NT2/D1 (cell line): Measurements from ENCODE around the gene SIK3.

Experiments
- DNase-seq: peaks from one replicate; pipeline ENCODE4 v3.0.0-alpha.2; 2011; ENCODE audit warnings: low read depth, low spot score
- H3K27me3 ChIP-seq: 2 replicates; pipeline ENCODE4 v1.6.0; 2011; ENCODE audit warnings: mild to moderate bottlenecking; ENCODE audit not compliant: insufficient read length, insufficient read depth
- H3K36me3 ChIP-seq: 2 replicates; pipeline ENCODE4 v1.6.1; 2011; ENCODE audit warnings: mild to moderate bottlenecking, low read length, mixed read lengths; ENCODE audit not compliant: insufficient read depth, insufficient read length
- H3K4me1 ChIP-seq: 2 replicates; pipeline ENCODE4 v1.5.1; 2011; ENCODE audit not compliant: insufficient read depth, insufficient read length
- H3K4me3 ChIP-seq: 2 replicates; pipeline ENCODE4 v1.5.1; 2011; ENCODE audit warnings: low read depth; ENCODE audit not compliant: insufficient read length
- H3K9ac ChIP-seq: 2 replicates; pipeline ENCODE4 v1.6.0; 2011; ENCODE audit warnings: low read depth; ENCODE audit not compliant: insufficient read length
- H3K9me3 ChIP-seq: 2 replicates; pipeline ENCODE4 v1.5.1; 2011; ENCODE audit warnings: mild to moderate bottlenecking, low read length; ENCODE audit not compliant: insufficient read depth
- SUZ12 ChIP-seq: IDR thresholded peaks from 2 replicates; pipeline ENCODE4 v1.6.1; 2011; ENCODE audit not compliant: insufficient read length, insufficient read depth; ENCODE audit errors: extremely low read depth
- YY1 ChIP-seq: IDR thresholded peaks from 2 replicates; pipeline ENCODE4 v1.6.1; 2011; ENCODE audit not compliant: insufficient read length, insufficient read depth
- ZNF274 ChIP-seq: IDR thresholded peaks from 2 replicates; pipeline ENCODE4 v1.6.1; 2011; ENCODE audit warnings: mild to moderate bottlenecking, low read depth, low read length

The SIK3 gene

DNA sequence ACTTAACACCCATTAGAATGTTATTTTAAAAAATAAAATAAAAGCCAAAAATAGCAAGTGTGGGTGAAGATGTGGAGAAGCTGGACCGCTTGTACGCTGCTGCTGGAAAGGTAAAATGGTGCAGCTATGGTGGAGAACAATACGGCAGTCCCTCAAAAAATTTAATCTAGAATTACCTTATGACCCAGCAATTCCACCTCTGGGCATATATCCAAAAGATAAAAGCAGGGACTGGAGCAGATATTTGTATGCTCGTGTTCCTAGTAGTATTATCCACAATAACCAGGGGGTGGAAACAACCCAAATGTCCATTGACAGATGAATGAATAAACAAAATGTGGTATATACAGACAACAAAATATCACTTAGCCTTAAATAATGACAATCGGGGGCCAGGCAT, 300.4 kb downstream of the SIK3 start:
- Histone ChIP-seq H3K27me3 (no peaks in the 10 kb centered on the region), H3K9me3 (no peaks in the 10 kb centered on the region), H3K4me3 (no peak overlapping the region), H3K4me1 (no peaks in the 10 kb centered on the region), H3K36me3 (no peaks in the 10 kb centered on the region), H3K9ac (no peak overlapping the region)
- DNase-seq, result no peak
- TF ChIP-seq YY1 (no peak), ZNF274 (no peak), SUZ12 (no peak)

DNA sequence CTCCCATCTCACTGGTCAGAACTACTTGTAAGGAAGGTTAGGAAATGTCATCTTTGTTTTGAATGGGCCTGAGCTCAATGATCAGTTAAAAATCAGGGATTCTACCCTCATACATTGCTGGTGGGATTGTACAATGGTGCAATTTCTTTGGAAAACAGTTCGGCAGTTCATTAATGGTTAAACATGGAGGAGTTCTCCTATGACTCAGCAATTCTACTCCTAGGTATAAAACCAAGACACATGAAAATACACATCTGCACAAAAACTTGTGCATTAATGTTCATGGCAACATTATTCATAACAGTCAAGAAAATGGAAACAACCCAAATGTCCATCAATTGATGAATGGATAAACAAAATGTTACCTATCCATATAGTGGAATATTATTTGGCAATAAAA, 301.7 kb downstream of the SIK3 start:
- DNase-seq, result no peak

DNA sequence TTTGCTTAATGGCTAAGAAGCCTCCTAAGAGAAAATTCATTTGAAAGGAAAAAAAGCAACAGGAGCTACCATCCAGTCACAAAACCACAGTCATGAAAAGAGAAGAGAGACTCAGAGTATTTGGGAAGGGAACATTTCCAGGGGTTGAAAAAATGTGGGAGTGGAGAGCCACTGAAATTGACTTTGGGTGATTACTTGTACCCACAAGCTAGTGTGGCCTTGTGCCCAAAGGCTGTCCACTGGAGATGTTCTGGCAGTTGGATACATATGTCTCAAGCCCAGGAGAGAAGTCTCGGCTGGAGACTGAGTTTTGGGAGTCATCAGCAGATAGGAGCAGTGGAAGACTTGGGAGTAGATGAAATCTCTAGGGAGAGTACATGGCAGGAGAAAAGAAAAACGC, 303.4 kb downstream of the SIK3 start:
- TF ChIP-seq SUZ12 (no peak), YY1 (no peak), ZNF274 (no peak)
- H3K36me3 ChIP-seq, result no peaks in the 10 kb centered on the region
- no peaks in the 10 kb centered on the region for H3K9me3 ChIP-seq
- H3K4me3 ChIP-seq, result no peak overlapping the region
- peaks cover 8% of the 10 kb centered on the region for H3K4me1 ChIP-seq
- no peak for DNase-seq
- H3K9ac ChIP-seq, result no peak overlapping the region
- H3K27me3 ChIP-seq, result peaks cover 14% of the 10 kb centered on the region

More for the DNA sequence above, 301.7 kb downstream of the SIK3 start:
- no peaks in the 10 kb centered on the region for H3K27me3 ChIP-seq
- H3K9me3 ChIP-seq, result no peaks in the 10 kb centered on the region
- H3K9ac ChIP-seq, result no peak overlapping the region
- peaks cover 2% of the 10 kb centered on the region for H3K4me1 ChIP-seq
- no peaks in the 10 kb centered on the region for H3K36me3 ChIP-seq
- TF ChIP-seq SUZ12 (no peak), YY1 (no peak), ZNF274 (no peak)
- H3K4me3 ChIP-seq, result no peak overlapping the region

DNA sequence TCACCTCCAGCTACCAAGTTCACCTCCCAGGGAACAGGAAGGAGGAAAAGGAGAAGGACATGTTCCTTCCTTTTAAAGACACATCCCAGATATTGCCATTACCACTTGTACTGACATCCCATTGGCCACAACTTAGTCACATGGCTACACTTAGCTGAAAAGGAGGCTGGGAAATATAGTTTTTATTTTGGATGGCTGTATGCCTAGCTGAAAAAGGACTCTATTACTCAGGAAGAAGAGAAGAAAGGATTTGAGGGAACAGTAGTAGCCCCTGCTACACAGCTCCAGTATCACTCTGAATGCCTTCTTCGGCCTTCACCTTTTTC, 304.5 kb downstream of the SIK3 start:
- H3K27me3 ChIP-seq, result peaks cover 25% of the 10 kb centered on the region
- DNase-seq, result no peak
- no peak for TF ChIP-seq SUZ12
- TF ChIP-seq ZNF274, result no peak
- TF ChIP-seq YY1, result no peak

More for the DNA sequence above, 304.5 kb downstream of the SIK3 start:
- Histone ChIP-seq H3K36me3 (no peaks in the 10 kb centered on the region), H3K9ac (no peak overlapping the region), H3K4me3 (no peak overlapping the region), H3K4me1 (peaks cover 8% of the 10 kb centered on the region), H3K9me3 (no peaks in the 10 kb centered on the region)
